ENCODE results near the gene SMCR8. TPM values are rescaled to one million over a fixed set of nuclear protein-coding genes. Genes with fewer than 3 reads are reported as not detected.

SMCR8 gene
- total and polyA plus RNA-seq, 2 of the 13 experiments (the other 11 are each of a cell fraction or from before 2014, with no cell fraction given) = 7.6 to 11.8 TPM

- TF ChIP-seq PAXIP1 (CRISPR knock-in tag; conservative IDR thresholded peaks at IDR 0.05) (no peak; the same call in 1 of the 2 replicates), CENPBD1 (CRISPR knock-in tag; IDR thresholded peaks at IDR 0.05; ENCODE audit: borderline replicate concordance, low read depth) (no peak), PRPF4 (IDR thresholded peaks at IDR 0.05; ENCODE audit: low read depth, low read length, poor library complexity, severe bottlenecking) (no peak), ZNF382 (CRISPR knock-in tag; IDR thresholded peaks at IDR 0.05; ENCODE audit: borderline replicate concordance) (no peak), NAIF1 (CRISPR knock-in tag; IDR thresholded peaks at IDR 0.05; ENCODE audit: borderline replicate concordance) (no peak), BATF2 (CRISPR knock-in tag; IDR thresholded peaks at IDR 0.05) (no peak), ZNF670 (CRISPR knock-in tag; IDR thresholded peaks at IDR 0.05; ENCODE audit: borderline replicate concordance) (no peak), ZFP37 (CRISPR knock-in tag; IDR thresholded peaks at IDR 0.05; ENCODE audit: borderline replicate concordance) (no peak), SP1 (IDR thresholded peaks at IDR 0.05) (no peak), SP1 (CRISPR knock-in tag; IDR thresholded peaks at IDR 0.05) (peak; percentile 43; the same call in 1 of the 2 replicates), ZMYM3 (CRISPR knock-in tag; IDR thresholded peaks at IDR 0.05) (no peak), RBM22 (optimal IDR thresholded peaks at IDR 0.05; ENCODE audit: low read length) (peak; percentile 34), ZFP1 (CRISPR knock-in tag; IDR thresholded peaks at IDR 0.05) (no peak), HNRNPL (IDR thresholded peaks at IDR 0.05; ENCODE audit: low read depth, low read length) (no peak), FOXM1 (CRISPR knock-in tag; IDR thresholded peaks at IDR 0.05) (no peak), PHF8 (CRISPR knock-in tag; IDR thresholded peaks at IDR 0.05) (peak; percentile 82), SMAD1 (CRISPR knock-in tag; IDR thresholded peaks at IDR 0.05; ENCODE audit: borderline replicate concordance, low read depth) (no peak; the same call in 1 of the 2 replicates), ZNF205 (CRISPR knock-in tag; IDR thresholded peaks at IDR 0.05) (no peak; the same call in 1 of the 2 replicates), ZNF704 (CRISPR knock-in tag; IDR thresholded peaks at IDR 0.05; ENCODE audit: borderline replicate concordance) (0 out of 2 replicates have a peak, but pooled peaks have one; percentile 36), ZSCAN29 (CRISPR knock-in tag; conservative IDR thresholded peaks at IDR 0.05) (no peak; the same call in 1 of the 2 replicates), ZNF33B (CRISPR knock-in tag; IDR thresholded peaks at IDR 0.05) (peak; percentile 8; the same call in 1 of the 2 replicates), ZNF564 (CRISPR knock-in tag; IDR thresholded peaks at IDR 0.05) (peak; percentile 79; the same call in 1 of the 2 replicates), PAF1 (CRISPR knock-in tag; IDR thresholded peaks at IDR 0.05) (no peak), TCF7L2 (IDR thresholded peaks at IDR 0.05; ENCODE audit: low read depth, low read length) (no peak), ZNF543 (CRISPR knock-in tag; IDR thresholded peaks at IDR 0.05) (no peak), ZNF563 (CRISPR knock-in tag; IDR thresholded peaks at IDR 0.05) (peak; percentile 81)
These were observed at the start of gene SMCR8, which contains the start of gene TOP3A (continued) for GRCh38 chr17:18314731-18315561.
